A673 (cell line): ENCODE measurements around the gene TIFAB. TPM values are rescaled to one million over a fixed set of nuclear protein-coding genes. Genes with fewer than 3 reads are reported as not detected.

Experiments used
- BruUV-seq: library from RNA; stranded (reverse); fragments of 400-500 nt; replicated peaks from 2 replicates; lab custom pipeline; 2021; lab: Mats Ljungman, UMichigan
- CTCF ChIA-PET: fragments of 300-600 bp; sonication (Branson Sonifier 250); formaldehyde crosslinking; loops from one replicate; lab custom pipeline; 2022; ENCODE audit warnings: antibody characterized with exemption; lab: Charles Lee
- POLR2A ChIA-PET: fragments of 300-600 bp; sonication (Branson Sonifier 250); formaldehyde crosslinking; loops from one replicate; lab custom pipeline; 2022; ENCODE audit warnings: antibody characterized with exemption; ENCODE audit not compliant: low non-redundant PET; lab: Charles Lee
- DNase-seq: peaks from one replicate; pipeline ENCODE4 v3.0.0-alpha.2; 2015; ENCODE audit warnings: low spot score
- H3K27ac ChIP-seq: fragments of 200-600 bp; sonication (generic); 2 replicates; pipeline ENCODE4 v1.5.1; 2016; ENCODE audit warnings: mixed run types, low read depth, mild to moderate bottlenecking, mixed read lengths, antibody characterized with exemption, low read length; ENCODE audit not compliant: poor library complexity, severe bottlenecking
- H3K27me3 ChIP-seq: fragments of 200-600 bp; sonication (generic); replicated peaks from 2 replicates; pipeline ENCODE4 v1.6.1; 2017; ENCODE audit warnings: mixed run types, low read depth, mild to moderate bottlenecking, mixed read lengths, antibody characterized with exemption, low read length; ENCODE audit not compliant: insufficient read depth, poor library complexity
- H3K36me3 ChIP-seq: fragments of 200-600 bp; sonication (generic); 2 replicates; pipeline ENCODE4 v1.6.1; 2016; ENCODE audit warnings: mixed run types, mild to moderate bottlenecking, mixed read lengths, antibody characterized with exemption, low read length; ENCODE audit not compliant: insufficient read depth, poor library complexity, severe bottlenecking
- H3K4me1 ChIP-seq: fragments of 200-600 bp; sonication (generic); 2 replicates; pipeline ENCODE4 v1.6.1; 2017; ENCODE audit warnings: mixed run types, mild to moderate bottlenecking, mixed read lengths, antibody characterized with exemption, low read length; ENCODE audit not compliant: insufficient read depth, poor library complexity, severe bottlenecking
- H3K4me3 ChIP-seq: fragments of 200-600 bp; sonication (generic); 2 replicates; pipeline ENCODE4 v1.5.1; 2016; ENCODE audit warnings: low read depth, mixed run types, mild to moderate bottlenecking, mixed read lengths, low read length; ENCODE audit not compliant: poor library complexity, severe bottlenecking
- H3K9me3 ChIP-seq: fragments of 200-600 bp; sonication (generic); 2 replicates; pipeline ENCODE4 v1.6.1; 2016; ENCODE audit warnings: mixed run types, low read depth, mild to moderate bottlenecking, mixed read lengths, antibody characterized with exemption, low read length; ENCODE audit not compliant: poor library complexity, severe bottlenecking
- EZH2 ChIP-seq: fragments of 200-600 bp; sonication (generic); IDR thresholded peaks from 2 replicates; pipeline ENCODE4 v1.6.1; 2017; ENCODE audit warnings: borderline replicate concordance, low read depth, mild to moderate bottlenecking, mixed read lengths, antibody characterized with exemption, low read length; ENCODE audit not compliant: poor library complexity, severe bottlenecking
- intact Hi-C: fragments of 100-400 bp; cut with micrococcal nuclease; formaldehyde crosslinking; loops from one replicate; pipeline ENCODE4 v1.10.0; 2022; ENCODE audit not compliant: unreplicated experiment
- total RNA-seq: library from RNA; stranded (reverse); gene quantifications from 2 replicates; pipeline ENCODE4 v1.2.3, GENCODE V29; 2021
- TF ChIP-seq, protein P1 (sequence below): fragments of 300-800, 200-600 bp; sonication (generic); conservative IDR thresholded peaks from 2 replicates; pipeline ENCODE4 v1.5.1; 2017; ENCODE audit warnings: low read depth, mild to moderate bottlenecking, antibody characterized with exemption, low read length, moderate library complexity, mixed read lengths

Gene TIFAB
- total RNA-seq, 1 experiment from 2014 or later = not detected

DNA sequence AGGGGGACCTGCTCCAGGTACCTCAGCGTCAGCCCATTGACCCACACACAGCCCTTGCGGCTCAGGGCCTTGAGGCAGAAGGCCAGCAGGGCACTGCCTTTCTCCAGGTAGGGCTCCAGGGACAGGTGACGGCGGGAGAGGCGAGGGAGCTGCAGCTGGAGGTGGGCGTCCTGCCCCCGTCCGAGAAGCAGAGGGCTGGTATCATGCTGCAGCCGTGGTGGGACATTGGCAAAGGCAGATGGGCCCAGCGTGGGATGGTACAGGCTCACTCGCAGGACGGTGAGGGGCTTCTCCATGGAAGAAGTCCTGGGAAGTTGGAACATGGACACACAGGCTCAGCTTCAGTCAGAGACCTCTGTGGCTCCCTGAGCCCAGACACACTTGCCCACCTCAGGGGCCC, 2.5 kb downstream of the TIFAB start:
- Histone ChIP-seq H3K4me3 (no peak overlapping the region), H3K36me3 (no peaks in the 10 kb centered on the region), H3K9me3 (no peaks in the 10 kb centered on the region), H3K27ac (no peak overlapping the region), H3K27me3 (peaks cover 29% of the 10 kb centered on the region), H3K4me1 (no peaks in the 10 kb centered on the region)
- BruUV-seq = no TSS peak
- intact Hi-C loops = no loop called here
- TF ChIP-seq EZH2 = no peak
- TF ChIP-seq, protein P1, sequence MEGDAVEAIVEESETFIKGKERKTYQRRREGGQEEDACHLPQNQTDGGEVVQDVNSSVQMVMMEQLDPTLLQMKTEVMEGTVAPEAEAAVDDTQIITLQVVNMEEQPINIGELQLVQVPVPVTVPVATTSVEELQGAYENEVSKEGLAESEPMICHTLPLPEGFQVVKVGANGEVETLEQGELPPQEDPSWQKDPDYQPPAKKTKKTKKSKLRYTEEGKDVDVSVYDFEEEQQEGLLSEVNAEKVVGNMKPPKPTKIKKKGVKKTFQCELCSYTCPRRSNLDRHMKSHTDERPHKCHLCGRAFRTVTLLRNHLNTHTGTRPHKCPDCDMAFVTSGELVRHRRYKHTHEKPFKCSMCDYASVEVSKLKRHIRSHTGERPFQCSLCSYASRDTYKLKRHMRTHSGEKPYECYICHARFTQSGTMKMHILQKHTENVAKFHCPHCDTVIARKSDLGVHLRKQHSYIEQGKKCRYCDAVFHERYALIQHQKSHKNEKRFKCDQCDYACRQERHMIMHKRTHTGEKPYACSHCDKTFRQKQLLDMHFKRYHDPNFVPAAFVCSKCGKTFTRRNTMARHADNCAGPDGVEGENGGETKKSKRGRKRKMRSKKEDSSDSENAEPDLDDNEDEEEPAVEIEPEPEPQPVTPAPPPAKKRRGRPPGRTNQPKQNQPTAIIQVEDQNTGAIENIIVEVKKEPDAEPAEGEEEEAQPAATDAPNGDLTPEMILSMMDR = no peak
- DNase-seq = no peak
- CTCF ChIA-PET = interaction anchor here (0.9 kb wide), 1 partner anchor 117 kb away, joined by 3 read pairs; no protein-coding TSS in a partner anchor
- POLR2A ChIA-PET = no interaction called here

DNA sequence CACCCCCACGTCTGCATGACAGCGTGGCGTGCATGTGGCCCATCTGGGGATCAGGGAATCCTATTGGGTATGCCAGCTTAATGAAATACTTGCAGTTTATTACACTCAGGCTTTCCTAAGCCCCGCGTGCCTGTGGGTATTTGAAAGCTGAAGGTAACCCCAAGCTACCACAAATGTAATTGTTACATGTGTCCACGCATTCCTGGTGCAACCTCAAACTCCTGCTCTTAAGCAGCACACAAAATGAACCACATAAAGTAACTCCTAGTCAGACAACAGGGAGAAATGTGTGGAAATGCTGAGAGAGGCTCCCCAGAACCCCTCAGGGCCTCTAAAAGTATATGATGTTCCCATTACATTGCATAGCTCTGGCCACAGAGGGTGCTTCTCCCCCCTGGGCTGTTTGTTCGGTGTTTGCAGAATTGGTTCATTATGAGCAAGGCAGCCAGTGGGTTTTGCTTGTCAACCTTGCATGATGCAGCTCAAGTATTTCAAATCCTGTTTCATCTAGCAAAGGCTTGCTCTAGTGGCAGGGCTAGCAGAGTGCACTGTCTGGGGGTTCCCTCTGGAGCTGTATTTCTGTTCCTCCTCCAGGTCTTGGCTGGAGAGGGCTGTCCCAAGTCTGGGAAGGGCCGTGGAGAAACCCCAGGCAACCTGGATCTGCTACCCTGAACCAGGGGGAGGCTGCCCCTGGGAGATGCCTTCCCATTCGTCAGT, 3.2 kb downstream of the TIFAB start:
- ChIA-PET POLR2A (no interaction called here), CTCF (interaction anchor here (0.9 kb wide), 1 partner anchor 117 kb away, joined by 3 read pairs; no protein-coding TSS in a partner anchor)
- Histone ChIP-seq H3K4me3 (no peak overlapping the region), H3K27me3 (peaks cover 25% of the 10 kb centered on the region), H3K27ac (no peak overlapping the region), H3K9me3 (no peaks in the 10 kb centered on the region), H3K36me3 (no peaks in the 10 kb centered on the region), H3K4me1 (no peaks in the 10 kb centered on the region)
- no TSS peak for BruUV-seq
- no peak for TF ChIP-seq EZH2
- TF ChIP-seq, protein P1 = no peak
- intact Hi-C loops = no loop called here
- DNase-seq = no peak

DNA sequence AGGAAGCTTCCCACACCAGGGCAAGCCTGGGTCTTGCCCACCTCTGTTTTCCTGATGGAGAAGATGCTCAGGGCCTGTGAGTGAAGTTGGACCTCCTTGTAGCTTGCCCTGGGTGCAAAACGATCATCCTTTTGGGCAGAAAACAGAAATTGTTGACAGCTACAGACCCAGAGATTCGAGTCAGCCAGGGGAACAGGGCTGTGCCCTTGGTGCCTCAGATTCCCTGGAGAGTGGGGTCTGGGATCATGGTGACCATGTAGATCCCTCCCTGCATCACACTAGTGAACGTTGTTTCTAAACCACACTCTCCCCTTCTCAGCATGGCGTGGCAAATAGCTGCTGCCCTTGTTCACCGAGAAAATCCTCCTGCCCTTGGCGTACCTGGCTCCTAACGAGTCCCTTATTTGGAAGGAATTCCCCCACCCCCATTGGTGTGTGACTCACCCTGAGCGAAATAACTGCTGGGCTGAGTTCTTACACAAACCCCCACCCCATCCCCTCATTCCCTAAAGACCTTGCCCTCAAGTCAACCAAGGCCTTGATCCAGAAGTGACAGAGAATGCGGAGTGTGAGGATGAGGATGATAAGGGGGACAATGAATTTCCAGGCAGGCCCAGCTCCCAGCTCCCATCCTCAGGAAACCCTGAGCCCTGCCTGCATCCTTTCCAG, 3.9 kb downstream of the TIFAB start:
- Histone ChIP-seq H3K27ac (no peak overlapping the region), H3K27me3 (peaks cover 18% of the 10 kb centered on the region), H3K36me3 (no peaks in the 10 kb centered on the region), H3K9me3 (no peaks in the 10 kb centered on the region), H3K4me1 (no peaks in the 10 kb centered on the region), H3K4me3 (no peak overlapping the region)
- intact Hi-C loops = no loop called here
- no peak for TF ChIP-seq EZH2
- TF ChIP-seq, protein P1 = no peak
- BruUV-seq = no TSS peak
- ChIA-PET CTCF (no interaction called here), POLR2A (no interaction called here)
- DNase-seq = no peak
